Right lobe of liver (tissue), 4 donors: ENCODE measurements around the gene CCDC170.

ENCODE experiments used
- CTCF ChIP-seq, 4 donors: fragments of 200-600 bp in 3 of 4; fragments of 450-650 bp in 1 of 4; IDR thresholded peaks; one replicate each; pipeline versions ENCODE4 v1.5.1 to v1.8.0; 2016 to 2022; ENCODE audit warnings: antibody characterized with exemption in 4 of 4, mild to moderate bottlenecking in 2 of 4
- POLR2A ChIP-seq: fragments of 450-650 bp; IDR thresholded peaks from one replicate; pipeline ENCODE4 v1.6.1; 2017; ENCODE audit warnings: antibody characterized with exemption, mild to moderate bottlenecking
- donor health status: DM: no; HTN: no; CAD: no.
- donor health status: DM: no; HTN: no; CAD: no.
- donor health status: DM: no; HTN: yes; CAD: no.

- TF ChIP-seq CTCF (IDR thresholded peaks at IDR 0.05) (no peak), POLR2A (no peak)
Observed at GRCh38 chr6:151452750-151453427, 40.9 kb upstream of the CCDC170 start.
